Activated T-helper 1 cell treated with anti-CD3 and anti-CD28 coated beads, Interleukin-12 subunit alpha, Interleukin-12 subunit beta, Interleukin-2, Interleukin-4 antibody, amounts not matched to agents 30 ng/mL and 10 ng/mL and 1 ng/mL, durations not matched to agents 14 hours and 24 hours and 36 hours (primary cell): ENCODE data around the gene SALL1. TPM values are rescaled to one million over a fixed set of nuclear protein-coding genes. Genes with fewer than 3 reads are reported as not detected.
A peak's percentile ranks its signal among the peaks of the same experiment; 100 is the strongest.

ENCODE experiments used
- DNase-seq: peaks from one replicate; pipeline ENCODE4 v3.0.0; 2021; ENCODE audit warnings: low spot score
- H3K27ac Mint-ChIP-seq: one replicate; pipeline ENCODE4 v1.8.0; 2021; ENCODE audit warnings: mild to moderate bottlenecking, mixed read lengths
- H3K27me3 Mint-ChIP-seq: one replicate; pipeline ENCODE4 v1.8.0; 2022; ENCODE audit warnings: mild to moderate bottlenecking, moderate library complexity, mixed read lengths; ENCODE audit not compliant: insufficient read depth
- H3K36me3 Mint-ChIP-seq: one replicate; pipeline ENCODE4 v1.8.0; 2021; ENCODE audit warnings: low read depth, mixed read lengths
- H3K4me1 Mint-ChIP-seq: one replicate; pipeline ENCODE4 v1.8.0; 2021; ENCODE audit warnings: low read depth, mixed read lengths
- H3K4me3 Mint-ChIP-seq: one replicate; pipeline ENCODE4 v1.8.0; 2021; ENCODE audit warnings: mild to moderate bottlenecking, moderate library complexity, mixed read lengths
- H3K9me3 Mint-ChIP-seq: one replicate; pipeline ENCODE4 v1.8.0; 2021; ENCODE audit warnings: mixed read lengths
- intact Hi-C: fragments of 100-400 bp; cut with micrococcal nuclease; formaldehyde crosslinking; loops from one replicate; pipeline ENCODE4 v1.15.1; 2024
- total RNA-seq: library from RNA; stranded (reverse); gene quantifications from 2 replicates; pipeline ENCODE4 v1.2.3, GENCODE V29; 2022

SALL1 gene
- not detected in 2 replicates for total RNA-seq

GRCh38 chr16:51150888-51151320 lies at the start of gene SALL1:
SALL1 (minus strand) TSS chr16:51151270; CDS start chr16:51151241, 29 bp downstream.
- H3K27me3 Mint-ChIP-seq: peaks cover 63% of the 10 kb centered on the region
- no peak within 1 kb of the TSS for H3K4me3 Mint-ChIP-seq
- H3K27ac Mint-ChIP-seq: peak within 1 kb of the TSS; percentile 40
- intact Hi-C loops: loop anchor here (10.0 kb wide), 1 partner anchor 1866 kb away; the partner anchor contains the start of gene CBLN1
- no peak for DNase-seq
- peaks cover 5% of the 10 kb centered on the region for H3K9me3 Mint-ChIP-seq
- no peaks in the 10 kb centered on the region for H3K4me1 Mint-ChIP-seq
- H3K36me3 Mint-ChIP-seq: peaks cover 8% of the 10 kb centered on the region

GRCh38 chr16:51200793-51201192 lies 49.7 kb upstream of the SALL1 start:
- Mint-ChIP-seq H3K36me3 (no peaks in the 10 kb centered on the region), H3K27ac (no peak overlapping the region), H3K4me1 (no peaks in the 10 kb centered on the region), H3K4me3 (no peak overlapping the region), H3K27me3 (no peaks in the 10 kb centered on the region), H3K9me3 (peaks cover 19% of the 10 kb centered on the region)
- DNase-seq: no peak
- intact Hi-C loops: no loop called here

- intact Hi-C loops: no loop called here
- Mint-ChIP-seq H3K4me1 (no peaks in the 10 kb centered on the region), H3K4me3 (no peak overlapping the region), H3K27ac (no peak overlapping the region), H3K27me3 (no peaks in the 10 kb centered on the region), H3K9me3 (peaks cover 14% of the 10 kb centered on the region), H3K36me3 (no peaks in the 10 kb centered on the region)
- no peak for DNase-seq
These were observed 47.1 kb upstream of the SALL1 start for GRCh38 chr16:51197953-51198748.

- Mint-ChIP-seq H3K27me3 (peaks cover 1% of the 10 kb centered on the region), H3K4me3 (no peak overlapping the region), H3K27ac (no peak overlapping the region), H3K9me3 (no peaks in the 10 kb centered on the region), H3K36me3 (no peaks in the 10 kb centered on the region), H3K4me1 (no peaks in the 10 kb centered on the region)
- no peak for DNase-seq
- intact Hi-C loops: no loop called here
These were observed 42.8 kb upstream of the SALL1 start for GRCh38 chr16:51193879-51194278.

- intact Hi-C loops: no loop called here
- H3K4me3 Mint-ChIP-seq: no peak overlapping the region
- H3K27ac Mint-ChIP-seq: no peak overlapping the region
- H3K36me3 Mint-ChIP-seq: no peaks in the 10 kb centered on the region
- no peaks in the 10 kb centered on the region for H3K4me1 Mint-ChIP-seq
- no peaks in the 10 kb centered on the region for H3K27me3 Mint-ChIP-seq
- no peaks in the 10 kb centered on the region for H3K9me3 Mint-ChIP-seq
- no peak for DNase-seq
These were observed 33.8 kb upstream of the SALL1 start for GRCh38 chr16:51184702-51185433.

GRCh38 chr16:51181503-51181811 lies 30.4 kb upstream of the SALL1 start:
- H3K9me3 Mint-ChIP-seq: no peaks in the 10 kb centered on the region
- no peak for DNase-seq
- H3K27me3 Mint-ChIP-seq: no peaks in the 10 kb centered on the region
- intact Hi-C loops: no loop called here
- no peak overlapping the region for H3K4me3 Mint-ChIP-seq
- H3K4me1 Mint-ChIP-seq: no peaks in the 10 kb centered on the region
- no peaks in the 10 kb centered on the region for H3K36me3 Mint-ChIP-seq
- H3K27ac Mint-ChIP-seq: no peak overlapping the region

- Mint-ChIP-seq H3K36me3 (no peaks in the 10 kb centered on the region), H3K27ac (no peak overlapping the region), H3K4me3 (no peak overlapping the region), H3K4me1 (no peaks in the 10 kb centered on the region), H3K9me3 (no peaks in the 10 kb centered on the region), H3K27me3 (no peaks in the 10 kb centered on the region)
- intact Hi-C loops: no loop called here
- no peak for DNase-seq
These were observed 29.8 kb upstream of the SALL1 start for GRCh38 chr16:51180719-51181502.

GRCh38 chr16:51175081-51175480 lies 24.0 kb upstream of the SALL1 start:
- Mint-ChIP-seq H3K9me3 (no peaks in the 10 kb centered on the region), H3K4me1 (no peaks in the 10 kb centered on the region), H3K27me3 (no peaks in the 10 kb centered on the region), H3K4me3 (no peak overlapping the region), H3K36me3 (no peaks in the 10 kb centered on the region), H3K27ac (no peak overlapping the region)
- intact Hi-C loops: no loop called here
- DNase-seq: no peak

GRCh38 chr16:51172368-51172767 lies 21.3 kb upstream of the SALL1 start:
- no peak overlapping the region for H3K4me3 Mint-ChIP-seq
- no peak for DNase-seq
- no peak overlapping the region for H3K27ac Mint-ChIP-seq
- no peaks in the 10 kb centered on the region for H3K27me3 Mint-ChIP-seq
- no peaks in the 10 kb centered on the region for H3K9me3 Mint-ChIP-seq
- intact Hi-C loops: no loop called here
- H3K36me3 Mint-ChIP-seq: no peaks in the 10 kb centered on the region
- H3K4me1 Mint-ChIP-seq: no peaks in the 10 kb centered on the region

GRCh38 chr16:51168755-51169154 lies 17.7 kb upstream of the SALL1 start:
- intact Hi-C loops: no loop called here
- no peak overlapping the region for H3K4me3 Mint-ChIP-seq
- no peaks in the 10 kb centered on the region for H3K27me3 Mint-ChIP-seq
- no peaks in the 10 kb centered on the region for H3K4me1 Mint-ChIP-seq
- no peak overlapping the region for H3K27ac Mint-ChIP-seq
- H3K9me3 Mint-ChIP-seq: no peaks in the 10 kb centered on the region
- no peaks in the 10 kb centered on the region for H3K36me3 Mint-ChIP-seq
- DNase-seq: no peak

- H3K36me3 Mint-ChIP-seq: no peaks in the 10 kb centered on the region
- no peak overlapping the region for H3K4me3 Mint-ChIP-seq
- H3K9me3 Mint-ChIP-seq: no peaks in the 10 kb centered on the region
- H3K27ac Mint-ChIP-seq: no peak overlapping the region
- DNase-seq: no peak
- intact Hi-C loops: no loop called here
- H3K27me3 Mint-ChIP-seq: no peaks in the 10 kb centered on the region
- H3K4me1 Mint-ChIP-seq: no peaks in the 10 kb centered on the region
These were observed 16.3 kb upstream of the SALL1 start for GRCh38 chr16:51167170-51167895.

GRCh38 chr16:51166541-51166940 lies 15.5 kb upstream of the SALL1 start:
- no peak for DNase-seq
- H3K27me3 Mint-ChIP-seq: no peaks in the 10 kb centered on the region
- H3K4me1 Mint-ChIP-seq: no peaks in the 10 kb centered on the region
- no peaks in the 10 kb centered on the region for H3K9me3 Mint-ChIP-seq
- intact Hi-C loops: no loop called here
- no peaks in the 10 kb centered on the region for H3K36me3 Mint-ChIP-seq
- H3K27ac Mint-ChIP-seq: no peak overlapping the region
- no peak overlapping the region for H3K4me3 Mint-ChIP-seq
